Mesothelial cell of epicardium (in vitro differentiated cells): ENCODE data around the gene FHL3. TPM values are rescaled to one million over a fixed set of nuclear protein-coding genes. Genes with fewer than 3 reads are reported as not detected.

Source experiments
- DNase-seq, 2 experiments: peaks; one replicate each; pipeline ENCODE4 v3.0.0; 2021; ENCODE audit warnings: low spot score in 2 of 2; ENCODE audit not compliant: unreplicated experiment in 2 of 2
- H3K27ac Mint-ChIP-seq: 2 replicates; pipeline ENCODE4 v1.8.0; 2021; ENCODE audit warnings: mixed read lengths
- H3K27me3 Mint-ChIP-seq: 2 replicates; pipeline ENCODE4 v1.8.0; 2021; ENCODE audit warnings: low read depth, mixed read lengths
- H3K36me3 Mint-ChIP-seq: 2 replicates; pipeline ENCODE4 v1.8.0; 2021; ENCODE audit warnings: mixed read lengths
- H3K4me1 Mint-ChIP-seq: 2 replicates; pipeline ENCODE4 v1.8.0; 2021; ENCODE audit warnings: mixed read lengths
- H3K4me3 Mint-ChIP-seq: 2 replicates; pipeline ENCODE4 v1.8.0; 2021; ENCODE audit warnings: mild to moderate bottlenecking, moderate library complexity, mixed read lengths
- H3K9me3 Mint-ChIP-seq: 2 replicates; pipeline ENCODE4 v1.8.0; 2021; ENCODE audit warnings: mixed read lengths
- CTCF ChIP-seq: fragments of 200-600 bp; sonication (generic); IDR thresholded peaks from one replicate; pipeline ENCODE4 v1.5.0; 2021; ENCODE audit warnings: antibody characterized with exemption; ENCODE audit not compliant: unreplicated experiment
- total RNA-seq: library from RNA; stranded (reverse); gene quantifications from 3 replicates; pipeline ENCODE4 v1.2.1, GENCODE V29; 2021

Gene FHL3
- total RNA-seq, 1 donor from 2014 or later = 50.6 TPM

- DNase-seq = peak in 1 of 2 experiments; percentile 72
- Mint-ChIP-seq H3K9me3 (no peaks in the 10 kb centered on the region), H3K4me3 (no peak overlapping the region), H3K27me3 (no peaks in the 10 kb centered on the region), H3K4me1 (peaks cover 45% of the 10 kb centered on the region), H3K36me3 (peaks cover 25% of the 10 kb centered on the region), H3K27ac (no peak overlapping the region)
- TF ChIP-seq CTCF = peak; percentile 66
Observed at GRCh38 chr1:38026592-38027200, 21.4 kb upstream of the FHL3 start.

- Mint-ChIP-seq H3K27ac (no peak overlapping the region), H3K9me3 (no peaks in the 10 kb centered on the region), H3K27me3 (no peaks in the 10 kb centered on the region), H3K4me1 (peaks cover 38% of the 10 kb centered on the region), H3K36me3 (peaks cover 29% of the 10 kb centered on the region), H3K4me3 (no peak overlapping the region)
- TF ChIP-seq CTCF = no peak
- DNase-seq = no peak
Observed at GRCh38 chr1:38025664-38026063, 20.4 kb upstream of the FHL3 start.

GRCh38 chr1:38025233-38025632 is 19.9 kb upstream of the FHL3 start:
- no peaks in the 10 kb centered on the region for H3K9me3 Mint-ChIP-seq
- no peak for TF ChIP-seq CTCF
- no peaks in the 10 kb centered on the region for H3K27me3 Mint-ChIP-seq
- no peak overlapping the region for H3K27ac Mint-ChIP-seq
- peaks cover 34% of the 10 kb centered on the region for H3K4me1 Mint-ChIP-seq
- no peak overlapping the region for H3K4me3 Mint-ChIP-seq
- DNase-seq = no peak
- H3K36me3 Mint-ChIP-seq = peaks cover 33% of the 10 kb centered on the region

GRCh38 chr1:38022810-38023209 is 17.5 kb upstream of the FHL3 start:
- Mint-ChIP-seq H3K9me3 (no peaks in the 10 kb centered on the region), H3K36me3 (peaks cover 39% of the 10 kb centered on the region), H3K4me3 (no peak overlapping the region), H3K27me3 (no peaks in the 10 kb centered on the region), H3K4me1 (peaks cover 12% of the 10 kb centered on the region), H3K27ac (no peak overlapping the region)
- TF ChIP-seq CTCF = no peak
- no peak for DNase-seq

- peaks cover 3% of the 10 kb centered on the region for H3K4me1 Mint-ChIP-seq
- DNase-seq = no peak
- no peak for TF ChIP-seq CTCF
- H3K27me3 Mint-ChIP-seq = no peaks in the 10 kb centered on the region
- H3K9me3 Mint-ChIP-seq = no peaks in the 10 kb centered on the region
- H3K36me3 Mint-ChIP-seq = peaks cover 40% of the 10 kb centered on the region
- no peak overlapping the region for H3K4me3 Mint-ChIP-seq
- H3K27ac Mint-ChIP-seq = no peak overlapping the region
Observed at GRCh38 chr1:38021969-38022368, 16.7 kb upstream of the FHL3 start.

GRCh38 chr1:38020396-38020795 is 15.1 kb upstream of the FHL3 start:
- Mint-ChIP-seq H3K27ac (no peak overlapping the region), H3K4me3 (no peak overlapping the region), H3K4me1 (peaks cover 4% of the 10 kb centered on the region), H3K36me3 (peaks cover 40% of the 10 kb centered on the region), H3K27me3 (no peaks in the 10 kb centered on the region), H3K9me3 (no peaks in the 10 kb centered on the region)
- DNase-seq = no peak
- no peak for TF ChIP-seq CTCF
